ENCODE measurements around the gene DBNDD1. TPM values are rescaled to one million over a fixed set of nuclear protein-coding genes. Genes with fewer than 3 reads are reported as not detected.
"Not testable (repeated sequence)": the region's sequence is repeated elsewhere in the genome, so short reads cannot be mapped to it uniquely, and the experiment has no call there.

The DBNDD1 gene
- total RNA-seq, 1 donor from 2014 or later = 0.22 TPM

- intact Hi-C loops (cut with micrococcal nuclease) = no loop called here
Measured at GRCh38 chr16:90012991-90013745, 6.1 kb downstream of the DBNDD1 start.

- intact Hi-C loops (cut with micrococcal nuclease) = no loop called here
Measured at GRCh38 chr16:90011908-90012501, 7.3 kb downstream of the DBNDD1 start.

- intact Hi-C loops (cut with micrococcal nuclease) = no loop called here
Measured at GRCh38 chr16:90011508-90011819, 7.8 kb downstream of the DBNDD1 start.

GRCh38 chr16:90010676-90011507, 8.4 kb downstream of the DBNDD1 start:
- intact Hi-C loops (cut with micrococcal nuclease) = no loop called here

- intact Hi-C loops (cut with micrococcal nuclease) = loop anchor here (2.0 kb wide), 1 partner anchor 21 kb away; no protein-coding TSS in a partner anchor
Measured at GRCh38 chr16:90009172-90009899, 9.9 kb downstream of the DBNDD1 start.

GRCh38 chr16:90008708-90009145, 10.5 kb downstream of the DBNDD1 start:
- intact Hi-C loops (cut with micrococcal nuclease) = loop anchor here (2.0 kb wide), 1 partner anchor 20 kb away; no protein-coding TSS in a partner anchor

GRCh38 chr16:90007635-90008234, 11.5 kb downstream of the DBNDD1 start:
- intact Hi-C loops (cut with micrococcal nuclease) = loop anchor here (2.0 kb wide), 1 partner anchor 19 kb away; no protein-coding TSS in a partner anchor

- intact Hi-C loops (cut with micrococcal nuclease) = no loop called here
Measured at GRCh38 chr16:90007015-90007414, 12.2 kb downstream of the DBNDD1 start.

GRCh38 chr16:90005956-90006663, 13.1 kb downstream of the DBNDD1 start:
- intact Hi-C loops (cut with micrococcal nuclease) = no loop called here

- intact Hi-C loops (cut with micrococcal nuclease) = no loop called here
Measured at GRCh38 chr16:90004577-90004976, 14.7 kb downstream of the DBNDD1 start.

GRCh38 chr16:90002759-90003158, 16.5 kb downstream of the DBNDD1 start:
- intact Hi-C loops (cut with micrococcal nuclease) = no loop called here

- intact Hi-C loops (cut with micrococcal nuclease) = no loop called here
Measured at GRCh38 chr16:90001761-90002503, 17.3 kb downstream of the DBNDD1 start.

GRCh38 chr16:90000733-90001427, 18.4 kb downstream of the DBNDD1 start:
- intact Hi-C loops (cut with micrococcal nuclease) = no loop called here

GRCh38 chr16:89999831-90000574, 19.3 kb downstream of the DBNDD1 start:
- intact Hi-C loops (cut with micrococcal nuclease) = no loop called here

GRCh38 chr16:89996178-89996489, 23.1 kb downstream of the DBNDD1 start:
- intact Hi-C loops (cut with micrococcal nuclease) = no loop called here

GRCh38 chr16:89995475-89996177, 23.6 kb downstream of the DBNDD1 start:
- intact Hi-C loops (cut with micrococcal nuclease) = not testable (repeated sequence)

GRCh38 chr16:89994721-89995474, 24.4 kb downstream of the DBNDD1 start:
- intact Hi-C loops (cut with micrococcal nuclease) = not testable (repeated sequence)

Measured in T-helper 1 cell treated with Interleukin-12 subunit alpha and Interleukin-12 subunit beta and Interleukin-4 antibody, amounts not matched to agents 30 ng/mL and 1 ng/mL, for 36 hours (primary cell).